Measurements from ENCODE around the gene LAP3. TPM values are rescaled to one million over a fixed set of nuclear protein-coding genes. Genes with fewer than 3 reads are reported as not detected.
A peak's percentile ranks its signal among the peaks of the same experiment; 100 is the strongest.

The LAP3 gene
- total and polyA plus RNA-seq, 11 donors, result 14.4 to 281 (median 66.1) TPM

- H3K4me3 ChIP-seq, result no peak overlapping the region
- intact Hi-C loops (cut with DNase I), result loop anchor here in 9 of 10 donors (5.0 to 10.0 kb wide), 7 partner anchors 92 to 1050 kb away; no protein-coding TSS in a partner anchor
- ATAC-seq (no peak), DNase-seq (no peak)
- H3K27me3 ChIP-seq, result no peaks in the 10 kb centered on the region
- TF ChIP-seq CTCF (IDR thresholded peaks at IDR 0.05) (no peak), POLR2A (IDR thresholded peaks at IDR 0.05) (no peak)
- no peak overlapping the region for H3K27ac ChIP-seq
- whole genome bisulfite sequencing, 4 donors, result 41 to 62% (median 47%) methylated on average over 3 of the region's 3 CpGs
- H3K36me3 ChIP-seq, result no peaks in the 10 kb centered on the region
- peaks cover 0 to 7% (median 0%) of the 10 kb centered on the region in 12 donors for H3K4me1 ChIP-seq
- H3K9me3 ChIP-seq, result no peaks in the 10 kb centered on the region
Observed at GRCh38 chr4:17544831-17545234, 32.2 kb upstream of the LAP3 start.

GRCh38 chr4:17545374-17546140, 31.4 kb upstream of the LAP3 start:
- TF ChIP-seq CTCF (IDR thresholded peaks at IDR 0.05) (no peak), POLR2A (IDR thresholded peaks at IDR 0.05) (no peak)
- Histone ChIP-seq H3K27ac (no peak overlapping the region), H3K27me3 (no peaks in the 10 kb centered on the region), H3K36me3 (no peaks in the 10 kb centered on the region), H3K4me1 (peaks cover 0 to 7% (median 0%) of the 10 kb centered on the region in 12 donors), H3K4me3 (no peak overlapping the region), H3K9me3 (no peaks in the 10 kb centered on the region)
- intact Hi-C loops (cut with DNase I), result loop anchor here (2.0 to 10.0 kb wide), 8 partner anchors 92 to 1049 kb away; no protein-coding TSS in a partner anchor
- no peak for ATAC-seq
- WGBS, 4 donors, result 72 to 80% (median 74%) methylated on average over 11 of the region's 11 CpGs
- DNase-seq, result no peak

- H3K9me3 ChIP-seq, result no peaks in the 10 kb centered on the region
- no peaks in the 10 kb centered on the region for H3K27me3 ChIP-seq
- ATAC-seq (peak in 1 of 4 donors; percentile 18), DNase-seq (no peak)
- H3K4me3 ChIP-seq, result no peak overlapping the region
- peaks cover 0 to 7% (median 0%) of the 10 kb centered on the region in 12 donors for H3K4me1 ChIP-seq
- H3K36me3 ChIP-seq, result no peaks in the 10 kb centered on the region
- intact Hi-C loops (cut with DNase I), result loop anchor here (2.0 to 10.0 kb wide), 8 partner anchors 91 to 1049 kb away; no protein-coding TSS in a partner anchor
- TF ChIP-seq CTCF (IDR thresholded peaks at IDR 0.05) (no peak), POLR2A (IDR thresholded peaks at IDR 0.05) (no peak)
- no peak overlapping the region for H3K27ac ChIP-seq
- WGBS, 4 donors, result 83 to 90% (median 87%) methylated on average over 9 to 10 of the region's 10 CpGs
Observed at GRCh38 chr4:17546222-17546621, 30.8 kb upstream of the LAP3 start.

- DNase-seq (no peak), ATAC-seq (no peak)
- Histone ChIP-seq H3K27me3 (no peaks in the 10 kb centered on the region), H3K27ac (no peak overlapping the region), H3K36me3 (no peaks in the 10 kb centered on the region), H3K4me1 (peaks cover 0 to 7% (median 0%) of the 10 kb centered on the region in 12 donors), H3K4me3 (no peak overlapping the region), H3K9me3 (no peaks in the 10 kb centered on the region)
- 74 to 92% (median 84%) methylated on average over 7 to 12 of the region's 12 CpGs for WGBS, 4 donors
- intact Hi-C loops (cut with DNase I), result loop anchor here (2.0 to 10.0 kb wide), 8 partner anchors 91 to 1048 kb away; no protein-coding TSS in a partner anchor
- TF ChIP-seq POLR2A (IDR thresholded peaks at IDR 0.05), result no peak
- TF ChIP-seq CTCF (IDR thresholded peaks at IDR 0.05), result no peak
Observed at GRCh38 chr4:17546678-17547077, 30.3 kb upstream of the LAP3 start.

All from heart left ventricle (tissue), 16 donors.